Measurements from ENCODE around the gene P3H2. TPM values are rescaled to one million over a fixed set of nuclear protein-coding genes. Genes with fewer than 3 reads are reported as not detected.

Gene P3H2
- total RNA-seq, 1 experiment from 2014 or later, result 82.2 TPM

GRCh38 chr3:190092250-190092649, 28.4 kb downstream of the P3H2 start:
- no peaks in the 10 kb centered on the region for H3K27me3 ChIP-seq (ENCODE audit: control insufficient read depth, insufficient read depth, low read length)
- peaks cover 17% of the 10 kb centered on the region for H3K4me1 ChIP-seq (ENCODE audit: control insufficient read depth, insufficient read depth, low read length)
- no peak for DNase-seq (ENCODE audit: low read depth, low spot score)
- in situ Hi-C loops (cut with HindIII; ENCODE audit: low pct_unique_long_range_greater_than_20kb, low sequenced_read_pairs) (loop anchor here (25.0 kb wide), 1 partner anchor 130 kb away; no protein-coding TSS in a partner anchor), intact Hi-C loops (cut with micrococcal nuclease; ENCODE audit: unreplicated experiment) (no loop called here)
- no peak for TF ChIP-seq REST (IDR thresholded peaks at IDR 0.05; ENCODE audit: insufficient read depth in 1 of 2, low read depth in 2 of 2, low read length in 1 of 2)
- TF ChIP-seq CTCF (IDR thresholded peaks at IDR 0.05), result no peak
- no peak for TF ChIP-seq SIN3A (IDR thresholded peaks at IDR 0.05; ENCODE audit: borderline replicate concordance, insufficient read depth, low read depth, low read length)
- no peak for TF ChIP-seq TCF7L2 (IDR thresholded peaks at IDR 0.05; ENCODE audit: low read depth, low read length)
- no TSS peak for BruUV-seq (replicated peaks)
- H3K27ac ChIP-seq (ENCODE audit: low read length), result no peak overlapping the region; the same call in 1 of the 2 replicates
- H3K9me3 ChIP-seq (ENCODE audit: control insufficient read depth, insufficient read depth, low read depth, low read length), result no peaks in the 10 kb centered on the region
- ChIA-PET POLR2A (no interaction called here), CTCF (interaction anchor here (0.7 kb wide), 1 partner anchor 30 kb away, joined by 4 read pairs; no protein-coding TSS in a partner anchor)
- H3K36me3 ChIP-seq (ENCODE audit: control insufficient read depth, insufficient read depth, low read length), result no peaks in the 10 kb centered on the region
- H3K4me3 ChIP-seq (ENCODE audit: low read depth in 2 of 2, low read length in 2 of 2), result no peak overlapping the region
- no peak for ATAC-seq

GRCh38 chr3:190089711-190090110, 31.0 kb downstream of the P3H2 start:
- Histone ChIP-seq H3K27me3 (ENCODE audit: control insufficient read depth, insufficient read depth, low read length) (no peaks in the 10 kb centered on the region), H3K9me3 (ENCODE audit: control insufficient read depth, insufficient read depth, low read depth, low read length) (no peaks in the 10 kb centered on the region), H3K4me1 (ENCODE audit: control insufficient read depth, insufficient read depth, low read length) (peaks cover 10% of the 10 kb centered on the region), H3K27ac (ENCODE audit: low read length) (peak overlapping the region; percentile 14; the same call in 1 of the 2 replicates), H3K4me3 (ENCODE audit: low read depth in 2 of 2, low read length in 2 of 2) (no peak overlapping the region), H3K36me3 (ENCODE audit: control insufficient read depth, insufficient read depth, low read length) (no peaks in the 10 kb centered on the region)
- ATAC-seq, result no peak
- intact Hi-C loops (cut with micrococcal nuclease; ENCODE audit: unreplicated experiment), result no loop called here
- in situ Hi-C loops (cut with HindIII; ENCODE audit: low pct_unique_long_range_greater_than_20kb, low sequenced_read_pairs), result loop anchor here (25.0 kb wide), 1 partner anchor 127 kb away; no protein-coding TSS in a partner anchor
- no TSS peak for BruUV-seq (replicated peaks)
- CTCF ChIA-PET, result no interaction called here
- POLR2A ChIA-PET, result no interaction called here
- no peak for TF ChIP-seq CTCF (IDR thresholded peaks at IDR 0.05)
- TF ChIP-seq POLR2AphosphoS5 (IDR thresholded peaks at IDR 0.05; ENCODE audit: low read depth, low read length), result no peak
- no peak for TF ChIP-seq REST (IDR thresholded peaks at IDR 0.05; ENCODE audit: insufficient read depth in 1 of 2, low read depth in 2 of 2, low read length in 1 of 2)
- TF ChIP-seq TCF7L2 (IDR thresholded peaks at IDR 0.05; ENCODE audit: low read depth, low read length), result no peak
- no peak for TF ChIP-seq SIN3A (IDR thresholded peaks at IDR 0.05; ENCODE audit: borderline replicate concordance, insufficient read depth, low read depth, low read length)
- DNase-seq (ENCODE audit: low read depth, low spot score), result no peak

Measured in Panc1 (cell line).